ENCODE measurements around the gene PRPF40A.
A peak's percentile ranks its signal among the peaks of the same experiment; 100 is the strongest.

The PRPF40A gene

DNA sequence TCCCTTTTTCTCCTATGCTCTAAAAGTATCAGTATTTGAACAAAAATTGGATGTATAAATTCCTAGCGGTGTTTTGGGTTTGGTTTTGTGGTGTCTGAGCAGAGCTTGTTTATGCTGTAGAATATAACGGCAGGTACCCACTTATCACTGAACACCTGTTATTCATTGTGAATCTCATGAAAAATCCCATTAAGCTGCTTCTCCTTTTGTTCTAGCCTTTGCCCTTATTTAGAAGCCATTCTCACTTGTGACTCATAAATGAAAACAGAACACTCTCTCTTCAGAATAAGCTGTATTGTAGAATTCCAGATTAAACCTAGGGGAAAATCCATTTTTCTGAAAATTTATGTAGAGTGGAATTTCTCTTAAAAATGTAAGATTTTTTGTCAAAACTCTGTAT, 104.0 kb downstream of the PRPF40A start:
- no peak for DNase-seq

DNA sequence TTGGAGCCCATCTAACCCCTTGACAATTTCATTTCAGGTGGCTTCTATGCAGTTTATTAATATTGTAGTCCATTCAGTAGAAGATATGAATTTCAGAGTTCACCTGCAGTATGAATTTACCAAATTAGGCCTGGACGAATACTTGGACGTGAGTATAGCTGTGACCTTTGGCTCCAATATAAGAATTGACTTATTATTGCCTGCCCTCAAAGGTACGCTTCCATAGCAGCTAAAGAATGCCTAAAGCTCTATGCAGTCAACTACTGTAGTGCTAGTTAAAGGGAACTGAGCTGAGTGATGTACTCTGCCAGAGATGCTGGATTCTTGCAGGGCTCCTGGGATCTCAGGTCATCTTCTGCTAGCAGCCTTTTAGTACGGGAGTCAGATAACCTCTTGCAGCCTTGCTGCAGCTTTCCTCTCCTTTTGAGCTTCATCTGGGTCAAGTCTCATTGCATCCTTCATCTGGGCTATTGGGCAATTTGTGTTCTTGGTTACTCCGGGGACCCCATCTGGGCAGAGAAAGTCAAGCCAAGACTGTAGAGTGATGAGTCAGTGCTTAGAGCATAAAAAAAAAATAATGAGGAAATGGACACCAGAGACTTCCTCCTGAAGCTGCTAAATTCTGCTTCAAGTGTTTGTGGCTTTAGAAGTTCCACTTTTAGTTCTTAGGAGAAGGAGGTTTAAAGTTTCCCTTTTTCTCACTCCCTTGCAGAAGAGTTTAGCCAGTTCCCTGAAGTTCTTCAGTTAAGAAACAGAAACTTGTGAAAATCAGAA, 105.6 kb downstream of the PRPF40A start:
- DNase-seq = peak; percentile 13 to 76

DNA sequence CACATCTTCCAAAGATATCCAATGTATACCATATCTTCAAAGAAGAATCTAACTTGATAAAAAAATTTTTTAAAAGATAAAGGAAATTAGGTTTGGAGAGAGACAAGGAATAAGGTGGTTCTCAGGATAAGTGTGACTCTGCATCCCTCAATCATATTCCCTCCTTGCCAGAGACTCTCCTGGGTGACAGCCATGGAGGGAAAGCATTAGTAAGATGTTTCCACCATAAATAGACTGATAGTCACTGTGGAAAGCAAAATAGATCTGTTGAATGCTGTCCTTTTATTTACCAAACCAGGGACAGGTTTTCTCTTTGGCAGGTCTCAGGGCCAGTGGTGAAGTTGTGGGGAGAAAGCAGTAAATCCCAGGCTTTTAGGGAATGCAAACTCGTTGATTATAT, 107.6 kb downstream of the PRPF40A start:
- DNase-seq = no peak

DNA sequence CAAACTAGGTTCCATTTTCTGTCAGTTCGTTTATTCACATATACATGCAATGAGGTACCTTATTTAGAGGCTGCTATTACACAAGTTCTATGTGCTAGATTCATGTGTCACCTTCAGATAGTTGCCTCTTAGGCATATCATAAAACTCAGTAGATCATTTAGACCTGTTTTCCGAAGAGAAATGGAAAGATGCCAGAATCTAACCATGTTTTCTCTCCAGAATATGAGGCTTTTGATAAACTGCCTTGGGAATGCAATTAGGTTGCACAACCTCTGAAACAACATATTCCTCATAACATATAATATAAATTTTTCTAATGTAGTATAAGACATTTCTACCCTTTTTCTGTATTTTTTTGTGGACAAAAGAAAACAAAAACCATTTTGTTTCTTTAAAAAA, 108.1 kb downstream of the PRPF40A start:
- DNase-seq = peak in 1 of 2 experiments; percentile 5

DNA sequence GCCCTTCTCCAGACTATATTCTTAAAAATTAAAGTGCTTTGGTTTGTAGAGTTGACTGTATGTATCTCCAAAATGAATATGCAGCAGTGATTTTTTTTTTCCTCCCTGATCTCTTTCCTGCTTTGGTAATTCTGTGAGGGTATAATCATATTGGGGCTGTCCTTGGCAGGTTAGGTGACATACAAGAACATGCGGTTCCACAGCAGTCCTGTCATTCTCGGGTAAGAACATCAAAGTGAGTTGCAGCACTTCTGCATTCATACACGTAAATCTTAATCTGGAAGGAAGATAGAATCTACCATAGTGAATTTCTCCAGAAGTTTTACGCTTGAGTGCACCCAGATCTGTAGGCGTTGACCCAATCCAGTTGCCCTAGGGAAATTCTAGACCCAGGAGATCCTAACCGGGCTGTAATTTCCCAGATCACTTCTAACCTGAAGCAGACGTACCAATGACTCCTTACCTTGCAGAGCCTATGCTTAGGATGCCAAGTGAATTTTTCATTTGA, 109.4 kb downstream of the PRPF40A start:
- DNase-seq = no peak

DNA sequence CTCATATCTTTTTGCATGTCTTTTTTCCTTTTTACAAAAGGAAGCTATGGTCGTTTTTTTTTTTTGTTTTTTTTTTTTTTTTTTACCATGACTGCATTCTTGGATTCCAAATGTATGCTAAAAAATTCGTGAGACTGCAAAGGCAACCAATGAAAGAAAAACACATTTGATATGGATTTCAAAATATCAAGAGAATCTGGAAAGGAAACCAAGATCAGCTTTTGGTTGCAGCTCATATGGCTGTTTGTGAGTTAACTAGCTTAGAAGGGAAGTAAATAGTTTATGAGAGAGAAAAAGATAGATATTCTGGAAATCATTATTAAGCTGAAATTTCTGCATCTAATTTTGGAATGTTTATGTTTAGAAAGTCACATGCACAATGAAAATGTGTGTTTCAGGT, 110.3 kb downstream of the PRPF40A start:
- DNase-seq = no peak

DNA sequence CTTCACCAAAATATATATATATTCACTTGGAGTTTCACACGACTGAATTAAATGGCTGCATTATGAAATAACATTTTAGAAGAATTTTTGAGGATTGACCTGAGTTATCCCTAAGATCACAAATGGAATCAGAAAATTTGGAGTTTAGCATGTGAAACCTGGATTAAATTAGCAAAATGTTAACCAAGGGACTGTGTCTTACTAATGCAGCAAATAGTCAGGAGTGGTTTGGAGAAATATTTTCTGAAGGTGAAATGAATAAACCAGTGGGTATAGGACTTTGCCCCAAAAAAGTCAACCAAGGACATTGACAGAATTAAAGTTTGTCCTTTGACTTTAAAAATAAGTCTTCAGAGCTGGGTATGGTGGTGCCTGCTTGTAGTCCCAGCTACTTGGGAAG, 111.2 kb downstream of the PRPF40A start:
- no peak for DNase-seq

DNA sequence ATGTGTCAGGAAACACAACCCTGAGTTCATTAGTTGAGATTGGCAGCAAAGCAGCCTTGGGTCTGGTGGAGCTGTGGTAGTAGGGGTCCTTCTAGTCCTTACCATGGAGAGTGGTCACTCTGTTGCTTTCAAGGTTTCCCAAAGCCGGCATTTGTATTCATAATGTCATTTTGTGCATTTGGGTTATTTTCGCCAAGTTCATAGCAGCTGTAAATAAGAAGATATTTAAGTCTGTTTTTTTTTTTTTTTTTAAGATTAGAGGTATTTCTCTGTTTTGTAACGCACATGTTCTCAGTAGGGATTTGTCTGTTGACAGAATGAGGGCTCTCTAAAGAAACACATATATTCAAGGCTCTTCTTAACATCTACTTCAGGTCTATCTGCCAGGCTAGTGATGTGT, 114.1 kb downstream of the PRPF40A start:
- DNase-seq = no peak

DNA sequence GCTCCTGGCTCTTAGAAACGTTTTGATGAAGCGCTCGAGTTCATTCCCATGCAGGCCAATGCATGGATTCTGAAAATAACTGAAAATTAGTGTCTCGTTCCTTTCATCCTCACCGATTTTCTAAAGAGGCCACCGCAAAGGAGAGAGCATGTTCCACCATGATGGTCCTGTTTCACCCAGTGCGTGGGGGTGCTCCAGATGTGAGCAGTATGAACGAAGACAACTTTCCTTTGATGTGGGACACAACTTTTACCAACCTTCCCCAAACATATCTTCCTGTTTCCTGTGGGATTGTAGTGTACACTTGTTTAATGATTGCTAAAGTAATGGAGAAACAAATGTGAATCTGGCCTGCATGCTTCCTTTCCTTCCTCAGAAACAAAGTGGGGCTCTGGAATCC, 114.5 kb downstream of the PRPF40A start:
- DNase-seq = no peak

All from NCI-H446 (cell line).